Measurements from ENCODE around the gene TOPAZ1.

DNA sequence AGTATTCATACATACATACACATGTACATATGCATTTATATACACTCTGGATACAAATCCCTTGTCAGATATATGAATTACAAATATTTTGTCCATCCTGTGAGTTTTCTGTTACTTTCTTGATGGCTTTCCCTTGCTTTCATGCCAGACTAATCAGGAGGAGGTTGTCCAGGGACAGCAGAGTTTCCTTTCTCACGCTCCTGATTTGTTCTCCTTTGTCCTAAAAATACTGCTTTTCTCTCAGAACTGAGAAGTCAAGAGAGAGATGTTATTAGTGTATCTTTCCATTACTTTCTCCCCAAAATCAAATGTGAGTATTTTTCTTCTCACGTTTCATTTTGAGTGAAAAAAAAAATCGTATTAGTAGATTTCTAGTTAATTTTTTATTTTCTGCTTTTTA lies 84.8 kb downstream of the TOPAZ1 start:
- TF ChIP-seq, protein P1, sequence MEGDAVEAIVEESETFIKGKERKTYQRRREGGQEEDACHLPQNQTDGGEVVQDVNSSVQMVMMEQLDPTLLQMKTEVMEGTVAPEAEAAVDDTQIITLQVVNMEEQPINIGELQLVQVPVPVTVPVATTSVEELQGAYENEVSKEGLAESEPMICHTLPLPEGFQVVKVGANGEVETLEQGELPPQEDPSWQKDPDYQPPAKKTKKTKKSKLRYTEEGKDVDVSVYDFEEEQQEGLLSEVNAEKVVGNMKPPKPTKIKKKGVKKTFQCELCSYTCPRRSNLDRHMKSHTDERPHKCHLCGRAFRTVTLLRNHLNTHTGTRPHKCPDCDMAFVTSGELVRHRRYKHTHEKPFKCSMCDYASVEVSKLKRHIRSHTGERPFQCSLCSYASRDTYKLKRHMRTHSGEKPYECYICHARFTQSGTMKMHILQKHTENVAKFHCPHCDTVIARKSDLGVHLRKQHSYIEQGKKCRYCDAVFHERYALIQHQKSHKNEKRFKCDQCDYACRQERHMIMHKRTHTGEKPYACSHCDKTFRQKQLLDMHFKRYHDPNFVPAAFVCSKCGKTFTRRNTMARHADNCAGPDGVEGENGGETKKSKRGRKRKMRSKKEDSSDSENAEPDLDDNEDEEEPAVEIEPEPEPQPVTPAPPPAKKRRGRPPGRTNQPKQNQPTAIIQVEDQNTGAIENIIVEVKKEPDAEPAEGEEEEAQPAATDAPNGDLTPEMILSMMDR (IDR thresholded peaks at IDR 0.05; ENCODE audit: insufficient read depth, low read depth, low read length), result no peak
- no peak for TF ChIP-seq EZH2 (IDR thresholded peaks at IDR 0.05; ENCODE audit: insufficient read depth, low read length)

Data from astrocyte (in vitro differentiated cells and primary cell).